Fibroblast of gingiva (primary cell): ENCODE measurements around the gene SMURF2.
A peak's percentile ranks its signal among the peaks of the same experiment; 100 is the strongest.
"Not testable (repeated sequence)": the region's sequence is repeated elsewhere in the genome, so short reads cannot be mapped to it uniquely, and the experiment has no call there.

ENCODE experiments used
- DNase-seq: peaks from one replicate; pipeline ENCODE4 v3.0.0-alpha.2; 2011; ENCODE audit warnings: low read depth

SMURF2 gene

DNA sequence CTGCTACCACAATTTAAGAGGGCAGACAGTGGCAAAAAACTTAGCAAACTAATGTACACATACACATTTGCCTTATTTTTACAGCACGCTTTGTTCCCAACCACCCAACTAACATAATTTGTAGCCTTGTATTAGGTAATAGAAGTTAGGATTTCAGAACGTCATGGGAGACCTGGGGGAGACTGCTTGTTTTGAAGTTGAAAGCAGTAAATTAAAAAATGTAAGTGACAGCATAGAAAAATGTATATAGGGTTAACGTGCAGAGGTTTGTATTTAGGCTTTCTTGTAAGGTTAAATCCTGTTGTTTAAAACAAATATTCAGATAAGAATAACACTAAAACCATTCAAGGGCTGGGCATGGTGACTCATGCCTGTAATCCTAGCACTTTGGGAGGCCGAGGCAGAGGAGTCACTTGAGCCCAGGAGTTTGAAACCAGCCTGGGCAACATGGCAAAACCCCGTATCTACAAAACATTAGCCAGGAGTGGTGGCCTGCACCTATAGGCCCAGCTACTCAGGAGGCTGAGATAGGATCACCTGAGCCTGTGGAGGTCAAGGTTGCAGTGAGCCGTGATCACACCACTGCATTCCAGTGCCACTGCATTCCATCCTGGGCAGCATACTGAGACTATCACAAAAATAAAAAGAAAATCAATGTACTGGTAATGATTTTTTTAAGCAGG, 2.3 kb upstream of the SMURF2 start:
- not testable (repeated sequence) for DNase-seq

- not testable (repeated sequence) for DNase-seq
These were observed 1.7 kb upstream of the SMURF2 start for GRCh38 chr17:64663836-64664235.

- no peak for DNase-seq
These were observed 764 bp upstream of the SMURF2 start for GRCh38 chr17:64662774-64663367.

GRCh38 chr17:64661726-64661975, 456 bp downstream of the SMURF2 start:
- no peak for DNase-seq

- peak; percentile 24 for DNase-seq
These were observed 955 bp downstream of the SMURF2 start for GRCh38 chr17:64660978-64661725.

GRCh38 chr17:64660195-64660977, 1.7 kb downstream of the SMURF2 start:
- not testable (repeated sequence) for DNase-seq

GRCh38 chr17:64658931-64659330, 3.2 kb downstream of the SMURF2 start:
- peak; percentile 46 for DNase-seq

GRCh38 chr17:64657610-64658125, 4.4 kb downstream of the SMURF2 start:
- DNase-seq: no peak

- DNase-seq: no peak
These were observed 6.4 kb downstream of the SMURF2 start for GRCh38 chr17:64655704-64656103.

GRCh38 chr17:64653985-64654355, 8.1 kb downstream of the SMURF2 start:
- no peak for DNase-seq

GRCh38 chr17:64653325-64653984, 8.7 kb downstream of the SMURF2 start:
- peak; percentile 63 for DNase-seq

GRCh38 chr17:64651889-64652288, 10.2 kb downstream of the SMURF2 start:
- no peak for DNase-seq

DNA sequence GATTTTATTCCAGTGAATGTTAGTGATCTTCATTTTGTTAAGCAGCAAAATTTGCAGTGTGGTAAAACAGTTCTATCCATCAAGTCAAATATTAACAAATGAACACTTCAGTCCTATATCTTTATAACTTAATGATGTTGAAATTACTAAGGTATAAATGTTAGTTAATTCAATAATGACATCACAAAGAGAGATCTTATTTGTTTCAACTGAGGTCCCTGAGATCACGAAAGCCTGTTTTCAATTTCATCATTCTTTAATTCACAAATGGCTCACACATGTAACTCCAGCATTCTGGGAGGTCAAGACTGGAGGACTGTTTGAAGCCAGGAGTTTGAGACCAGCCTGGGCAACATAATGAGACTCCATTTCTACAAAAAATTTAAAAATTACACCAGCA, 13.9 kb downstream of the SMURF2 start:
- DNase-seq: peak; percentile 30

- DNase-seq: no peak
These were observed 14.3 kb downstream of the SMURF2 start for GRCh38 chr17:64647817-64648216.

DNA sequence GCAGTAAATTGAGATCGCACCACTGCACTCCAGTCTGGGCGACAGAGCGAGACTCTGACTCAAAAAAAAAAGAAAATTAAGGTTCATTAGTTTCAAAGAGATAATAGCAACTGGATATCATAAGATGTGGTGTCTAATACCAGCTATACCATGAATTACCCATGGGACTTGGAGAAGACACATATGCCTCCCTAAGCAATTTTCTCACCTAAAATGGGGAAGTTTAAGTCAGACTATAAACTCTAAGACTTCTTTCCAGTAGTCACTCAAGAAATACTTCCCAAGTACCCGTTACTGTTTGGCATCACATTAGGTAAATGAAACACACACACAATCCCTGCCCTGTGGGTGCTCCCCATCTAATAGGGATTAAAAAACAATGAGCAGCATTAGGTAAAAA, 22.6 kb downstream of the SMURF2 start:
- DNase-seq: no peak

DNA sequence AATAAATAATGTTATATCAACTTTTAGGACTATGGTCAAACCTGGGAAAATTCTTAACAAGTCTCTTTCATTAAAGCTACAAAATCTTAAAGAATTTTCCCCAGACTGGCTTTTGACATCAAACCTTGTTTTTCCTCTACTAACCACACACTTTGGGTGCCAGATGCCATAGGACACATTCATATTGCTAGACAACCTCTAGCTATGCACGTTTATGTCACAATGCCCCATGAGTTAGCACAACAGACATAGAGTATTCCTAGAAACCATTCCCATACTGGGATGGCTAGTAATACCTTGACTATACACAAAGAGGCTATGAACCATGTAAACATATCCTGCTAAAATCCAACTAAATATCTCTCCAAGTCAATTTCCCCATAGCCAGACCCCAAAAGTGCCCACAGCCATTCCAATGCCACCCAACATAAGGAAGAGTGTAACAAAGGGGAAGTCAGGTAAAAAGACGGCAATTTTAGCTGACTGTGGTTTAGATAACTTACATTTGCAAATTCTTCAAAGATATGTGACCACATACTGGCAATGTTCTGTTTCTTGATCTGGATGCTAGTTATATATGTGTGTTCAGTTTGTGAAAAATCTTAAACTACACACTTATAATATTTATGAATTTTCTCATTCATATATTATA, 23.4 kb downstream of the SMURF2 start:
- peak; percentile 46 for DNase-seq

DNA sequence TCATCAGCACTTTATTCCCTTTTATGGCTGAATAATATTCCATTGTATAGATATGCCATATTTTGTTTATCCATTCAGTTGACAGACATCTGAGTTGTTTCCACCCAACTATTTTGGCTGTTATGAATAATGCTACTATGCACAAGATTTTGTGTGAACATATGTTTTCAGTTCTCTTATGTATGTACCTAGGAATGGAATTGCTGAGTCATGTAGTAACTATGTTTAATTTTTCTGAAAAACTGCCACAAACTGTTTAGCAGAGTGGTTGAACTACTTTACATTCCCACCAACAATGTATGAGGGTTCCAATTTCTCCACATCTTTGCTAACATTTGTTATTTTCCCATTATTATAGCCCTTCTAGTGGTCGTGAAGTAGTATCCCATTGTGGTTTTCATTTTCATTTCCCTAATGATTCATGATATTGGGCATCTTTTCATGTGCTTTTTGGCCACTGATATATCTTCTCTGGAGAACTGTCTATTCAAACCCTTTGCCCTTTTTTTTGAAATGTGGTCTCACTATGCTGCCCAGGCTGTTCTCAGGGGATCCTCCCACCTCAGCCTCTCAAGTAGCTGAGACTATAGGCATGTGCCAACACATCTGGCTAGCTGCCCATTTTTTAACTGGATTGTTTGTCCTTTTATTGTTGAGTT, 26.3 kb downstream of the SMURF2 start:
- DNase-seq: peak; percentile 91

DNA sequence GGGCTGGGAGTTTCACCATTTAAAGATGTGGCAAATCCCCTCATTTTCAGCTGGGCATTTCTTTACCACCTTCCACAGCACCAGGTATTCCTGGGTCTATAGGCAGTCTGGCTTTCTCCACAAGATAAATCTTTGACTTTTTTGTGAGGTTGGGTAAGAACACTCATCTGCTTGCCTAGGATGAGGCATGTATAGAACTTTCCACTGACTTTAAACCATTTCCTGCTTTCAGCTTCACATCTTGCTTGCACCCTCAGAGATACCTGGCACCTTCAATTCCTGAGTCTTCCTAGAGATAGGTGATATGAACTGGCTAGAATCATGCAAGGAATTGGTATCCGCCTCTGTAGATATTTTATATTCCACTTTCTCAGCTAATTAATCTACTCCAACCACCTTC, 27.9 kb downstream of the SMURF2 start:
- no peak for DNase-seq

DNA sequence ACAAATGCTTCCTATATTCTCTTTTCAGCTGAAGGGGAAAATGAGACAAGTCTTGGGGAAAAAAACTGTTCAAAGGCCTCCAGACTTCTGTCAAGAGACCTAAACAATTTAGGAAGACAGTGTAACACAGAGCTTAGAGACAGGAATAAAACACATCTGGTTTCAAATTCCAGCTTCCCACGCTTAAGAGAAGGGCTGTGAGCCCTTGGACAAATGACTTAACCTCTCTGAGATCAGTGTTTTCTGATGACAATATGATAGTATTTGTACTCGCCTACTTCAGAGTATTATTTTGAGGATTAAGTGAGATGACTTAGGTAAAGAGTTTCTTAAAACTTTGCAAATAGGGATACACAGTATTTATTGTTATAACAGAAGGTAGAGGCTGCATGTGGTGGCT, 29.5 kb downstream of the SMURF2 start:
- DNase-seq: peak; percentile 24

DNA sequence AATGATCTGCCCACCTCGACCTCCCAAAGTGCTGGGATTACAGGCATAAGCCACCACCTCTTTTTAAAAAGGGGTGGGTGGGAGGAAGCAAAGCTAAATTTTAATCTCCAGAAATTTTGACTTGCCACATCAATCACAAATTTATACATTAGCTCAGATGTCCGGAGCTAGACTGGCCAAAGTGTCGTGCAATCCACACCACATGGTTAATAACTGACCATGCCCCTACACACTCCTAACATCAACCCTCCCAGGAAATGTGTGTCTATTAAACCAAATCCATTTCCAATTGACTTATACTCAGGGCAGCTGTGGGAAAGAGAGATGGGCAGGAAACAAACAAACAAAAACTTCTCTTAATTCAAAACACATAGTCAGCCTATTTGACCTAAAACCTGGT, 29.9 kb downstream of the SMURF2 start:
- DNase-seq: no peak
